Panc1 (cell line): ENCODE measurements around the gene SBF2.

Experiments used
- POLR2AphosphoS5 ChIP-seq: IDR thresholded peaks from 2 replicates; pipeline ENCODE4 v1.6.1; 2012; ENCODE audit warnings: mild to moderate bottlenecking, low read depth, low read length, moderate library complexity
- TF ChIP-seq, protein P1 (sequence below): fragments of 450-650 bp; IDR thresholded peaks from 2 replicates; pipeline ENCODE4 v1.5.1; 2017; ENCODE audit warnings: mild to moderate bottlenecking

DNA sequence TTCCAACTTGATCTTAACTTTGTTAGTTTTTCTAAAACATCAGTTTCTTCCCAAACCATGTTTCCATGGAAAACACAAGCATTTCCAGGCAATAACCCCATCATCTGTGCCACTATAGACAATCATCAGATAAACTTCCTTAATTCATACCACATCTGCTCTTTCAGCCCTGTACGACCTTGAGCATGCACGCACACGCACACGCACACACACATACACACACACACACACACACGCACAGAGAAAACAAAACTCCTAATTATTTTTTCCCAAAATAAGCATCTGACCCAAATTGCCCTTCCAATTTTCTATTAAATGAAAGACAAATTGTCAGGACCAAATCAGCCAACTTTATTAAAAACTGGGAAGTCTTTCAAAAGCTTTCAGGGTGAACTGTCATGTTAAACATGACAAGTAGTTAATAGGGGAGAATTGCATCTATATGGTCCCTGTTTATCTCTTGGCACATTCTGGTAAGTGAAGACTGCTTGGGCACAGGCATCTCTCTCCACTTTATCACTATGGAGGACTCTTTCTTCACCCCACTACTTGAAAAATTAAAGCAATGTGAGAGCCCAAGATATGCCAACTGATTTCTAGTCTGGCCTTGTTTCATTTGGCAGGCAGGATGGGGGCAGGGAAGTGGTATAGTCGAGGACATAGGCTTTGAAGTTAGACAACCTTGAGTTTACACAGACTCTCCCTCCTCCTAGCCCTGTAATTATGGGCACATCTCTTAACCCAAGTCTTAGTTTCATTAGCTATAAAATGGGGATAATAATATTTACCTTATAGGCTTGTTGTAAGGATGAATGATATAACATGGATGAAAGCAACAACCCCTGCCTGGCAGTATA, 25.9 kb upstream of the SBF2 start:
- TF ChIP-seq, protein P1, sequence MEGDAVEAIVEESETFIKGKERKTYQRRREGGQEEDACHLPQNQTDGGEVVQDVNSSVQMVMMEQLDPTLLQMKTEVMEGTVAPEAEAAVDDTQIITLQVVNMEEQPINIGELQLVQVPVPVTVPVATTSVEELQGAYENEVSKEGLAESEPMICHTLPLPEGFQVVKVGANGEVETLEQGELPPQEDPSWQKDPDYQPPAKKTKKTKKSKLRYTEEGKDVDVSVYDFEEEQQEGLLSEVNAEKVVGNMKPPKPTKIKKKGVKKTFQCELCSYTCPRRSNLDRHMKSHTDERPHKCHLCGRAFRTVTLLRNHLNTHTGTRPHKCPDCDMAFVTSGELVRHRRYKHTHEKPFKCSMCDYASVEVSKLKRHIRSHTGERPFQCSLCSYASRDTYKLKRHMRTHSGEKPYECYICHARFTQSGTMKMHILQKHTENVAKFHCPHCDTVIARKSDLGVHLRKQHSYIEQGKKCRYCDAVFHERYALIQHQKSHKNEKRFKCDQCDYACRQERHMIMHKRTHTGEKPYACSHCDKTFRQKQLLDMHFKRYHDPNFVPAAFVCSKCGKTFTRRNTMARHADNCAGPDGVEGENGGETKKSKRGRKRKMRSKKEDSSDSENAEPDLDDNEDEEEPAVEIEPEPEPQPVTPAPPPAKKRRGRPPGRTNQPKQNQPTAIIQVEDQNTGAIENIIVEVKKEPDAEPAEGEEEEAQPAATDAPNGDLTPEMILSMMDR = no peak
- no peak for TF ChIP-seq POLR2AphosphoS5
